ENCODE results near the gene LY6G6D.

The LY6G6D gene

DNA sequence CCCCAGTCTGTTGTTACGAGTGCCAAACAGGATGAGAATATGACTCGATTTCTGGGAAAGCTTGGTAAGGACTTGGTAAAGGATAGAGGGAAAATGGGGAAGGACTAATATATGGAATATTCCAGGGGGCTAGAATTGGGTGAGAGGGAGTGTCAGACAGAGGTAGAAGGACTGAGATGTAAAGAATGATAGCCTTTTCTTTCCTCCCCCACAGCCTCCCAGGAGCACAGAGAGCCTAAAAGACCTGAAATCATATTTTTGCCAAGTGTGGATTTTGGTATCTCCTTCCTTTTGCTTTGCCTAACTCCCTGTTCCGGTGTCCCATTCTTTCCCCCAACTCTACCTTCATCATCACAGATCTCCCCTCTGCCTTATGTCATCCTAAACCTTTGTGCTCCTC, 27.7 kb downstream of the LY6G6D start:
- in situ Hi-C loops (cut with HindIII; ENCODE audit: low pct_ligation_motif_present, low pct_unique_long_range_greater_than_20kb, low sequenced_read_pairs) = no loop called here

DNA sequence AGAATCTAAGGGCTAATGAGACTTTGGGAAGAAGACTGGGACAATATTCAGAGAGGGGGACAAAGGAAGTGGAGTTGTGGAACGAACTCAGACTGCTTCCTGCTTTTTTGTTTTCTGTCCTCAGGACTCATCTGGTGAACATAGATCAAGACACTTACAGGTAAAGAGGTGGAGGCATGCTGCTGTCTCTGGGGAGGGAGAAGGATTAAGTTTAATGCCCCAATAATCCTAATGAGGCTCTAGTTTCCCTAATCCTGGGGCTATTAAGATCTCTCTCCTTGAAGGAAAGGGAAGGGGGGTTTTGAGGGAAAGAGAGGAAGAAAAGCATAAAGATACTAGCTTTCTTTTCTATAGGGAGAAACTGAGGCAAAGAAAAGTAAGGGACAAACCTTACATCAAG, 29.3 kb downstream of the LY6G6D start:
- DNase-seq = no peak
- in situ Hi-C loops (cut with HindIII; ENCODE audit: low pct_ligation_motif_present, low pct_unique_long_range_greater_than_20kb, low sequenced_read_pairs) = no loop called here

More for the DNA sequence above, 27.7 kb downstream of the LY6G6D start:
- DNase-seq = no peak

GRCh38 chr6:31749301-31750036, 34.3 kb downstream of the LY6G6D start:
- in situ Hi-C loops (cut with HindIII; ENCODE audit: low pct_ligation_motif_present, low pct_unique_long_range_greater_than_20kb, low sequenced_read_pairs) = no loop called here
- DNase-seq = no peak

- in situ Hi-C loops (cut with HindIII; ENCODE audit: low pct_ligation_motif_present, low pct_unique_long_range_greater_than_20kb, low sequenced_read_pairs) = no loop called here
- DNase-seq = peak; percentile 40
Observed at GRCh38 chr6:31750411-31751022, 35.4 kb downstream of the LY6G6D start.

DNA sequence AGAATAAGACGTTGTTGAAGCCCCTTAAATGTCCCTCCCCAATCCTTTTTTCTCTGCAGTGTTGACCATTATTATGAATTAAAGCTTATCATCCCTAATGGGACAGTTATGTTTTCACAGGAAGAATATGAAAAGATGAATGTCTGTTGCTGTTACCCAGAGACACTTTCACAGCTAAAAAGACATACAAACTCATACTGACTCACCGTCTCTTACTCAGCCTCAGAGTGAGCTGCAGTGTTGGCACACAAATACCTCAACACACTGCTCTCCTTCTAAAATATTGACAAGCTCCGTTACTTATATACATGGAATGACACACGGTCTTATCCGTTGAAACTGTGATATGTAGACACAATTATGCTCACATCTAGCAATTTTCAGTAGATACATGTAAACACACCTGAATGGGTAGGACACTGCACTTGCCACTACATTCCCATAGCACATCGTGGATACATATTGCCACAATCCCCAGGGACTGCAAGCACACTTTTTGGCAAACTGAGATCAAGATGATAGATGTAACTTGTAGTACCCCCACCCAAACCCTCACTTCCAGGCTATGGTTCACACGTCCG, 37.7 kb downstream of the LY6G6D start:
- in situ Hi-C loops (cut with HindIII; ENCODE audit: low pct_ligation_motif_present, low pct_unique_long_range_greater_than_20kb, low sequenced_read_pairs) = no loop called here
- peak; percentile 57 for DNase-seq

GRCh38 chr6:31758281-31758680, 43.1 kb downstream of the LY6G6D start:
- in situ Hi-C loops (cut with HindIII; ENCODE audit: low pct_ligation_motif_present, low pct_unique_long_range_greater_than_20kb, low sequenced_read_pairs) = no loop called here
- DNase-seq = no peak

DNA sequence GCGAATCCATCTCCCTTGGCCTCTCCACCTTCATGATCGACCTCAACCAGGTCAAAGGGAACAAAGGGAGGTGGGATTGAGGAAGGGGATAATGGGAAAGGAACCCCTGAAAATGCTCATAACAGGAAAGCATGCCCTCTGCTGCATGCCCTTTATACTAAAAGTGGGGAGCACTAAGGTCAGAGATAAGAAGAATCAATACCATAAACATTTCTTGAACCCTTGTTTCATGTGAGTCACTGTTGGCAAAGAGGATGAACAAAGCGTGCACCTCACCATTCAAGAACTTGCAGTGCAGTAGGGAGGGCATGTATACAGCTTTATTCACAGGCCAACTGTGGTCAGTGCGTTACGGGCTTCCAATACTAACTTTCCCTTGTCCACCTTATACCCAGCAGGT, 45.6 kb downstream of the LY6G6D start:
- in situ Hi-C loops (cut with HindIII; ENCODE audit: low pct_ligation_motif_present, low pct_unique_long_range_greater_than_20kb, low sequenced_read_pairs) = no loop called here
- no peak for DNase-seq

GRCh38 chr6:31761343-31761742, 46.2 kb downstream of the LY6G6D start:
- in situ Hi-C loops (cut with HindIII; ENCODE audit: low pct_ligation_motif_present, low pct_unique_long_range_greater_than_20kb, low sequenced_read_pairs) = no loop called here
- no peak for DNase-seq

DNA sequence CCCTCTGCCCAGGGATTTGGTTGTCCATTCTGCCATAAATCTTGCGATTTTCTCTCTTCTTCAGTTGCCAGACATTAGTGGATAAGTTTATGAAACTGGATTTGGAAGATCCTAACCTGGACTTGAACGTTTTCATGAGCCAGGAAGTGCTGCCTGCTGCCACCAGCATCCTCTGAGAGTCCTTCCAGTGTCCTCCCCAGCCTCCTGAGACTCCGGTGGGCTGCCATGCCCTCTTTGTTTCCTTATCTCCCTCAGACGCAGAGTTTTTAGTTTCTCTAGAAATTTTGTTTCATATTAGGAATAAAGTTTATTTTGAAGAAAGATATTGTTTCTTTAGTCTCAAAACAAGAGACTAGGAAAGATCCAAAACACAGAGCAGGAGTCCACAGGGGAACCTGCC, 47.2 kb downstream of the LY6G6D start, which contains the start of gene SAPCD1:
TSS of gene SAPCD1 (plus strand) at position 301 of the 400 bp plus-strand sequence. CDS start 399 bp downstream, outside the sequence.
- in situ Hi-C loops (cut with HindIII; ENCODE audit: low pct_ligation_motif_present, low pct_unique_long_range_greater_than_20kb, low sequenced_read_pairs) = no loop called here
- DNase-seq = no peak

- no peak for DNase-seq
- in situ Hi-C loops (cut with HindIII; ENCODE audit: low pct_ligation_motif_present, low pct_unique_long_range_greater_than_20kb, low sequenced_read_pairs) = no loop called here
Observed at GRCh38 chr6:31762878-31763618, 47.9 kb downstream of the LY6G6D start.

GRCh38 chr6:31763619-31763940, 48.4 kb downstream of the LY6G6D start:
- no peak for DNase-seq
- in situ Hi-C loops (cut with HindIII; ENCODE audit: low pct_ligation_motif_present, low pct_unique_long_range_greater_than_20kb, low sequenced_read_pairs) = no loop called here

DNA sequence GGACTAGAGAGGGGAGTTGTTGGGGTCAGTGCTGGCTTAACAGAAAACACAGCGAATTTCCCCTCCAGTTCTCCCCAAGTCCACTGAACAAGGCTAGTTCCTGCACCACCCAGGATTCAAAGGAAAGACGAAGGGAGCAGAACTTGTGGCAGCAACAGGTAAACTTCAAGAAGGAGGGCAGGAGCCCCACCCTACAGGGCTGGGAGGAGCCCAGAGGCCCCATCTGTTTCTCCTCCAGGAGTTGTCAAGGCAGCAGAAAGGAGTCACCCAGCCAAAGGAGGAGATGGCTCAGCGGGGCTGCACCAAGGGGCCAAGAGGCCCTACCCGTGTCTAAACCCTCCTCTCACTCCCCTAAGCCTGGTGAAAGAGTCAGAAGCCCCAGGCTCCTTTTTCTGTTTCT, 49.0 kb downstream of the LY6G6D start:
- no peak for DNase-seq
- in situ Hi-C loops (cut with HindIII; ENCODE audit: low pct_ligation_motif_present, low pct_unique_long_range_greater_than_20kb, low sequenced_read_pairs) = no loop called here

- in situ Hi-C loops (cut with HindIII; ENCODE audit: low pct_ligation_motif_present, low pct_unique_long_range_greater_than_20kb, low sequenced_read_pairs) = no loop called here
- no peak for DNase-seq
Observed at GRCh38 chr6:31765559-31765909, 50.4 kb downstream of the LY6G6D start.

- in situ Hi-C loops (cut with HindIII; ENCODE audit: low pct_ligation_motif_present, low pct_unique_long_range_greater_than_20kb, low sequenced_read_pairs) = no loop called here
- no peak for DNase-seq
Observed at GRCh38 chr6:31765910-31766794, 51.0 kb downstream of the LY6G6D start.

GRCh38 chr6:31767096-31767645, 52.0 kb downstream of the LY6G6D start:
- in situ Hi-C loops (cut with HindIII; ENCODE audit: low pct_ligation_motif_present, low pct_unique_long_range_greater_than_20kb, low sequenced_read_pairs) = no loop called here
- no peak for DNase-seq
